ENCODE results near the gene IGFBP1.

Gene IGFBP1

GRCh38 chr7:45881759-45882464 lies 6.4 kb upstream of the IGFBP1 start:
- DNase-seq, result no peak

GRCh38 chr7:45882465-45882810 lies 5.8 kb upstream of the IGFBP1 start:
- DNase-seq, result no peak

GRCh38 chr7:45884136-45884535 lies 4.2 kb upstream of the IGFBP1 start:
- DNase-seq, result no peak

- DNase-seq, result no peak
These were observed 2.9 kb upstream of the IGFBP1 start for GRCh38 chr7:45885264-45885882.

- no peak for DNase-seq
These were observed 1.2 kb upstream of the IGFBP1 start for GRCh38 chr7:45886931-45887667.

GRCh38 chr7:45888993-45889366 lies 692 bp downstream of the IGFBP1 start:
- no peak for DNase-seq

GRCh38 chr7:45889367-45890067 lies 1.2 kb downstream of the IGFBP1 start:
- DNase-seq, result no peak

- DNase-seq, result no peak
These were observed 2.0 kb downstream of the IGFBP1 start for GRCh38 chr7:45890125-45890901.

- no peak for DNase-seq
These were observed 2.7 kb downstream of the IGFBP1 start for GRCh38 chr7:45890902-45891461.

GRCh38 chr7:45891462-45892402 lies 3.4 kb downstream of the IGFBP1 start:
- DNase-seq, result no peak

GRCh38 chr7:45892407-45893035 lies 4.2 kb downstream of the IGFBP1 start:
- DNase-seq, result no peak

- DNase-seq, result no peak
These were observed 5.2 kb downstream of the IGFBP1 start for GRCh38 chr7:45893374-45893995.

GRCh38 chr7:45893996-45894664 lies 5.8 kb downstream of the IGFBP1 start:
- no peak for DNase-seq

- no peak for DNase-seq
These were observed 6.4 kb downstream of the IGFBP1 start for GRCh38 chr7:45894665-45895062.

GRCh38 chr7:45897042-45897690 lies 8.9 kb downstream of the IGFBP1 start:
- DNase-seq, result no peak

GRCh38 chr7:45898222-45898621 lies 9.9 kb downstream of the IGFBP1 start:
- no peak for DNase-seq

GRCh38 chr7:45901566-45901965 lies 13.3 kb downstream of the IGFBP1 start:
- no peak for DNase-seq

GRCh38 chr7:45902820-45903219 lies 14.5 kb downstream of the IGFBP1 start:
- no peak for DNase-seq

GRCh38 chr7:45909561-45909960 lies 21.3 kb downstream of the IGFBP1 start:
- DNase-seq, result no peak

Measured in activated CD8-positive, alpha-beta memory T cell treated with anti-CD3 and anti-CD28 coated beads, Interleukin-2, amount 50 U/mL, for 4 hours (primary cell).